HG02588 (cell line): ENCODE measurements around the gene SFT2D1.

Experiments
- ATAC-seq: cut with Tn5 transposase; IDR thresholded peaks from one replicate; pipeline ENCODE4 v1.9.1; 2021; ENCODE audit warnings: mild to moderate bottlenecking, moderate library complexity; ENCODE audit not compliant: unreplicated experiment

Gene SFT2D1

GRCh38 chr6:166308769-166309589 lies 33.4 kb downstream of the SFT2D1 start:
- ATAC-seq: no peak

GRCh38 chr6:166308033-166308768 lies 34.1 kb downstream of the SFT2D1 start, which contains the start of gene PRR18:
TSS of gene PRR18 (minus strand) at chr6:166308392. CDS start at chr6:166308142, 250 bp downstream.
- ATAC-seq: peak; percentile 40

GRCh38 chr6:166307082-166308032 lies 35.0 kb downstream of the SFT2D1 start:
- peak; percentile 36 for ATAC-seq

GRCh38 chr6:166306378-166307081 lies 35.8 kb downstream of the SFT2D1 start:
- ATAC-seq: peak; percentile 2

- no peak for ATAC-seq
Observed at GRCh38 chr6:166305562-166306117, 36.7 kb downstream of the SFT2D1 start.

GRCh38 chr6:166304106-166304505 lies 38.2 kb downstream of the SFT2D1 start:
- no peak for ATAC-seq

GRCh38 chr6:166301611-166302529 lies 40.5 kb downstream of the SFT2D1 start:
- ATAC-seq: no peak

GRCh38 chr6:166300357-166300987 lies 41.9 kb downstream of the SFT2D1 start:
- ATAC-seq: no peak

GRCh38 chr6:166297606-166298005 lies 44.7 kb downstream of the SFT2D1 start:
- ATAC-seq: no peak

- ATAC-seq: no peak
Observed at GRCh38 chr6:166296035-166296883, 46.1 kb downstream of the SFT2D1 start.

GRCh38 chr6:166293731-166294584 lies 48.4 kb downstream of the SFT2D1 start:
- no peak for ATAC-seq

- no peak for ATAC-seq
Observed at GRCh38 chr6:166289207-166290060, 52.9 kb downstream of the SFT2D1 start.

GRCh38 chr6:166286839-166287271 lies 55.5 kb downstream of the SFT2D1 start:
- ATAC-seq: peak; percentile 92

- no peak for ATAC-seq
Observed at GRCh38 chr6:166285233-166285632, 57.1 kb downstream of the SFT2D1 start.

- ATAC-seq: no peak
Observed at GRCh38 chr6:166284640-166285039, 57.7 kb downstream of the SFT2D1 start.
